HL-60 (cell line): ENCODE data around the gene ADGRB2.

Experiments
- DNase-seq, 2 experiments: peaks; one replicate each; pipeline ENCODE4 v3.0.0-alpha.2; 2010 to 2020; ENCODE audit warnings: low read depth in 1 of 2, low spot score in 1 of 2
- H3K27ac ChIP-seq: fragments of 250-450 bp; sonication (Bioruptor Pico); replicated peaks from 2 replicates; pipeline ENCODE4 v1.5.1; 2020; ENCODE audit warnings: mild to moderate bottlenecking, moderate library complexity
- H3K27me3 ChIP-seq: fragments of 250-450 bp; sonication (Bioruptor Pico); 2 replicates; pipeline ENCODE4 v1.5.1; 2021; ENCODE audit warnings: mild to moderate bottlenecking, moderate library complexity; ENCODE audit not compliant: insufficient read depth, poor library complexity, severe bottlenecking
- H3K4me3 ChIP-seq: replicated peaks from 2 replicates; pipeline ENCODE4 v1.5.1; 2011; ENCODE audit warnings: mild to moderate bottlenecking, control low read depth, low read length; ENCODE audit not compliant: insufficient read depth
- GABPA ChIP-seq: IDR thresholded peaks from 2 replicates; pipeline ENCODE4 v1.6.1; 2012; ENCODE audit warnings: low read depth
- POLR2AphosphoS5 ChIP-seq: IDR thresholded peaks from 2 replicates; pipeline ENCODE4 v1.6.1; 2012; ENCODE audit warnings: low read depth
- SPI1 ChIP-seq: IDR thresholded peaks from 2 replicates; pipeline ENCODE4 v1.6.1; 2012; ENCODE audit warnings: low read depth, mild to moderate bottlenecking, borderline replicate concordance
- TF ChIP-seq, protein P1 (sequence below): IDR thresholded peaks from 2 replicates; pipeline ENCODE4 v1.6.1; 2012; ENCODE audit warnings: low read depth; ENCODE audit not compliant: insufficient replicate concordance
- TF ChIP-seq, protein P2 (sequence below): IDR thresholded peaks from one replicate; pipeline ENCODE4 v1.5.1; 2011; ENCODE audit warnings: low read length, control low read depth, inconsistent platforms; ENCODE audit not compliant: insufficient read depth

Gene ADGRB2

DNA sequence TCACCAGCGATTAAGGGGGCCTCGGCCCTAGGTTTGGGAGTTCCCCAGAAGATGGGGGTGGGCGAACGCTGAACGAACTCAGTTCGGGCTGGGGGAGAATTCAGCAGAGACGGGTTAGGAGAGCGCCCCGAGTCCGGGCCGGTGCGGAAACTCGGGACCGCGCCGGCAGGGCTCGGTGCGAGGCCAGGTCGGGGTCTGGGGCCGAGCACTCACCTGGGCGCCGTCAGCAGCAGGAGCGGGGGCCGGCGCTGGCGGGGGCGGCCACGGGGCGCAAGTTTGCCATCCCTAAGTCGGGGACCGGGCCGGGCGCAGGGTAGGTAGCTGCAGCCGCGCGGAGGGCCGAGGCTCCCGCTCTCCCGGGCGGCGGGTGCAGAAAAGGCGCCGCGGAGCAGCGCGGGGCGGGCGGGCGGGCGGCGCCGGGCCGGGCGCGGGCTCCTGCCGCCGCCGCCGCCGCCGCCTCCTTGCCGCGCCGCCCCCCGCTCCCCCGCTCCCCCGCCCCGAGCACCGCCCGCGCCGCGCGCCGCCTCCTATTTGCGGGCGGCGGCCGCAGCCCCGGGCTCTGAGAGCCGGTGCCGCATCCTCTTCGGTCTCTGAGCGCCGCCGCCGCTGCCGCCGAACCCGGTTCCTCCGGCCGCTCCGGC, 349 bp downstream of the ADGRB2 start:
- Histone ChIP-seq H3K27me3 (peaks cover 69% of the 10 kb centered on the region), H3K4me3 (peak overlapping the region; percentile 16; the same call in 1 of the 2 replicates), H3K27ac (no peak overlapping the region)
- no peak for TF ChIP-seq GABPA
- no peak for TF ChIP-seq SPI1
- TF ChIP-seq, protein P1, sequence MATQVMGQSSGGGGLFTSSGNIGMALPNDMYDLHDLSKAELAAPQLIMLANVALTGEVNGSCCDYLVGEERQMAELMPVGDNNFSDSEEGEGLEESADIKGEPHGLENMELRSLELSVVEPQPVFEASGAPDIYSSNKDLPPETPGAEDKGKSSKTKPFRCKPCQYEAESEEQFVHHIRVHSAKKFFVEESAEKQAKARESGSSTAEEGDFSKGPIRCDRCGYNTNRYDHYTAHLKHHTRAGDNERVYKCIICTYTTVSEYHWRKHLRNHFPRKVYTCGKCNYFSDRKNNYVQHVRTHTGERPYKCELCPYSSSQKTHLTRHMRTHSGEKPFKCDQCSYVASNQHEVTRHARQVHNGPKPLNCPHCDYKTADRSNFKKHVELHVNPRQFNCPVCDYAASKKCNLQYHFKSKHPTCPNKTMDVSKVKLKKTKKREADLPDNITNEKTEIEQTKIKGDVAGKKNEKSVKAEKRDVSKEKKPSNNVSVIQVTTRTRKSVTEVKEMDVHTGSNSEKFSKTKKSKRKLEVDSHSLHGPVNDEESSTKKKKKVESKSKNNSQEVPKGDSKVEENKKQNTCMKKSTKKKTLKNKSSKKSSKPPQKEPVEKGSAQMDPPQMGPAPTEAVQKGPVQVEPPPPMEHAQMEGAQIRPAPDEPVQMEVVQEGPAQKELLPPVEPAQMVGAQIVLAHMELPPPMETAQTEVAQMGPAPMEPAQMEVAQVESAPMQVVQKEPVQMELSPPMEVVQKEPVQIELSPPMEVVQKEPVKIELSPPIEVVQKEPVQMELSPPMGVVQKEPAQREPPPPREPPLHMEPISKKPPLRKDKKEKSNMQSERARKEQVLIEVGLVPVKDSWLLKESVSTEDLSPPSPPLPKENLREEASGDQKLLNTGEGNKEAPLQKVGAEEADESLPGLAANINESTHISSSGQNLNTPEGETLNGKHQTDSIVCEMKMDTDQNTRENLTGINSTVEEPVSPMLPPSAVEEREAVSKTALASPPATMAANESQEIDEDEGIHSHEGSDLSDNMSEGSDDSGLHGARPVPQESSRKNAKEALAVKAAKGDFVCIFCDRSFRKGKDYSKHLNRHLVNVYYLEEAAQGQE, result no peak
- TF ChIP-seq, protein P2, sequence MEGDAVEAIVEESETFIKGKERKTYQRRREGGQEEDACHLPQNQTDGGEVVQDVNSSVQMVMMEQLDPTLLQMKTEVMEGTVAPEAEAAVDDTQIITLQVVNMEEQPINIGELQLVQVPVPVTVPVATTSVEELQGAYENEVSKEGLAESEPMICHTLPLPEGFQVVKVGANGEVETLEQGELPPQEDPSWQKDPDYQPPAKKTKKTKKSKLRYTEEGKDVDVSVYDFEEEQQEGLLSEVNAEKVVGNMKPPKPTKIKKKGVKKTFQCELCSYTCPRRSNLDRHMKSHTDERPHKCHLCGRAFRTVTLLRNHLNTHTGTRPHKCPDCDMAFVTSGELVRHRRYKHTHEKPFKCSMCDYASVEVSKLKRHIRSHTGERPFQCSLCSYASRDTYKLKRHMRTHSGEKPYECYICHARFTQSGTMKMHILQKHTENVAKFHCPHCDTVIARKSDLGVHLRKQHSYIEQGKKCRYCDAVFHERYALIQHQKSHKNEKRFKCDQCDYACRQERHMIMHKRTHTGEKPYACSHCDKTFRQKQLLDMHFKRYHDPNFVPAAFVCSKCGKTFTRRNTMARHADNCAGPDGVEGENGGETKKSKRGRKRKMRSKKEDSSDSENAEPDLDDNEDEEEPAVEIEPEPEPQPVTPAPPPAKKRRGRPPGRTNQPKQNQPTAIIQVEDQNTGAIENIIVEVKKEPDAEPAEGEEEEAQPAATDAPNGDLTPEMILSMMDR, result no peak
- no peak for TF ChIP-seq POLR2AphosphoS5
- DNase-seq, result no peak

DNA sequence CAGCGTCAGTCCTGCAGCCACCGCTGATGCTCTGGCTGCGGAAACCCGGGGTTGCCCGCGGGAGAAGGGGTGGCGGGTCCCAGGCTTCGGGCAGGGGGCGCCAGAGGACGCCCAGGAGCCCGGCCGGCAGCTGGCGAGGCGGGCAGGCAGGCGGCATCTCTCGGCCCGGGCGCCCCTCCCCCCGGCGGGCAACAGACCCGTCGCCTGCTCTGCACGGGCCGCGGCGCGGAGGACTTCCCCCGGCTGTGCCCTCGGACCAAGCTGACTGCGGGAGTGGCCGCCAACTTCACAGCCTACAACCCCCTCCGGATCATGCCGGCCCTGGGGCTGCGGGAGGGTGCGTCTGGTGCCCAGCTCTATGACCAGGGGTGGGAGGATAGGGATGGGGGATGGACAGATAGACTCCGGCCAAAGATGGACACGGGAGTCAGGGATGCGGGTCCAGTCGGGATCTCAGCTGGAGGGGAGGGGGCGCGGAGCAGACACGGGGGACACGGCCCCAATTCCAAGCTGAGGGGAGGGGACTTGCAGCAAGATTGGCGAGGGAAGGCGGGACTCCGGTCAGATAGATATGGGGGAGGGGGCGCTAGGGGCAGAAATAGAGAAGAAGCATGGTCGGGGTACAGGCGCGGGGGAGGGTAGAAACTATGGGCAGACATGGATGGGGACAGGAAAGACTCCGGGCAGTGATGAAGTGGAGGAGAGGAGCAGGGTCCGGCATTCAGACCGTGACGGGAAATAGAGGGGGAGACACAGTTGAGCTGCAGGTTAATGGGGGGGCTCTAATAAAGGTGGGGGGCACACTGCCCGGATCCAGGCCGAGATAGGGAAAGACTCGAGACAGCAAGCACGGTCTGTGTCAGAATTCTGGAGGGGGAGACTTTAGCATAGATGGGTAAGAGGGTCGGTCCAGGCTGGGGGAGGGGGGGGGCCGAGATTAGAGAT, 1.1 kb downstream of the ADGRB2 start:
- peak overlapping the region; percentile 16; the same call in 1 of the 2 replicates for H3K4me3 ChIP-seq
- TF ChIP-seq, protein P2, result peak; percentile 8
- TF ChIP-seq POLR2AphosphoS5 (no peak), SPI1 (no peak), GABPA (no peak)
- TF ChIP-seq, protein P1, result no peak
- H3K27ac ChIP-seq, result no peak overlapping the region
- H3K27me3 ChIP-seq, result peaks cover 70% of the 10 kb centered on the region
- DNase-seq, result peak; percentile 45 to 51

DNA sequence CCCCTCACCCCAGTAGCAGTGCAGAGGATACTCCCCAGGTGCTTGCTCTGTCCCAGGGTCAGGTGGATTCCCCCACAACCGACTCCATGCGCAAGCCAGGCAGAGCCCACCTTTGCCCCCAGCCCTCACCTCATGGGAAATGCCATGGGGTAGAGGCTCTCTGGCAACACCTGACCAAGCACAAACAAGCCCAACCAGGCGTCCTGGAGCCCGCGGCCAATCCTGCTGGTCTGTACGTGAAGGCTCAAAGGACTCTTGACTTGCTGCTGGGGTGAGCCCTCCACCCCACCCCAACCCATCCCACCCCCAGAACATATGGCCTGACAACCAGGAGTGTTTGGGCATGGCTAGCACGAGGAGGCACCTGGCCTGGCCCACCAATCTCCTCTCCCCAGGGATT, 1.8 kb downstream of the ADGRB2 start:
- H3K27ac ChIP-seq, result no peak overlapping the region
- no peak overlapping the region for H3K4me3 ChIP-seq
- no peak for TF ChIP-seq GABPA
- TF ChIP-seq, protein P1, result no peak
- TF ChIP-seq, protein P2, result no peak
- TF ChIP-seq SPI1, result no peak
- TF ChIP-seq POLR2AphosphoS5, result no peak
- no peak for DNase-seq
- peaks cover 67% of the 10 kb centered on the region for H3K27me3 ChIP-seq
